ENCODE data around the gene C12orf43.

C12orf43 gene

DNA sequence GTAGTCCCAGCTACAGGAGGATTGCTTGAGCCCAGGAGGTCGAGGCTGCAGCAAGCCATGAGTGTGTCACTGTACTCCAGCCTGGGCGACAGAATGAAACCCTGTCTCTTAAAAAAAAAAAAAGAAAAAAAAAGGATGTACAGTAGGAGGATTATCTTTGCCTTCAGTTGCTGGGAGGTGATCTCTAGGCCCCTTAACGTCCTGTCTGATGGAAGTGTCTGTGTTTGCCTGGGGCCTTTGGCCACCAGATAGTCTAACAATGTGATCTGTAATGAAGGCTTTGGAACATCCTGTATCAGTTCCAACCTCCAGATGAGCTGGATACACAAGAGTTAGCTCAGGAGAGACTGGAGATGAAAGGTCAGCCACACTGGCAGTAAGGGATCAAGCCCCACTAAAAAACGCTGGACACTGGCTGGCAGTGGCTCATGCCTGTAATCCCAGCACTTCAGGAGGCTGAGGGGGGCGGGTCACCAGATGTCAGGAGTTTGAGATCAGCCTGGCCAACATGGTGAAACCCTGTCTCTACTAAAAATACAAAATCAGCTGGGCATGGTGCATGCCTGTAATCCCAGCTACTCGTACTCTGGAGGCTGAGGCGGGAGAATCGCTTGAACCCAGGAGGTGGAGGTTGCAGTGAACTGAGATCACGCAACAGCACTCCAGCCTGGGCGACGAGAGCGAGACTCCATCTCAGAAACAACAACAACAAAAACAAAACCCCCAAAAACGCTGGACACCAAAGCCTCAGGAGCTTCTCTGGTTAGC is 57.0 kb downstream of the C12orf43 start:
- no peaks in the 10 kb centered on the region for H3K27me3 ChIP-seq (ENCODE audit: control insufficient read depth, insufficient read depth, low read length)
- no peak overlapping the region for H3K4me3 ChIP-seq (ENCODE audit: low read length)
- no peak overlapping the region for H3K27ac ChIP-seq (ENCODE audit: low read depth, low read length)
- no peak overlapping the region for H3K9ac ChIP-seq (ENCODE audit: low read length)
- H3K36me3 ChIP-seq (ENCODE audit: control insufficient read depth, insufficient read depth, low read length), result no peaks in the 10 kb centered on the region
- H3K4me1 ChIP-seq (ENCODE audit: control insufficient read depth, insufficient read depth, low read length), result no peaks in the 10 kb centered on the region

DNA sequence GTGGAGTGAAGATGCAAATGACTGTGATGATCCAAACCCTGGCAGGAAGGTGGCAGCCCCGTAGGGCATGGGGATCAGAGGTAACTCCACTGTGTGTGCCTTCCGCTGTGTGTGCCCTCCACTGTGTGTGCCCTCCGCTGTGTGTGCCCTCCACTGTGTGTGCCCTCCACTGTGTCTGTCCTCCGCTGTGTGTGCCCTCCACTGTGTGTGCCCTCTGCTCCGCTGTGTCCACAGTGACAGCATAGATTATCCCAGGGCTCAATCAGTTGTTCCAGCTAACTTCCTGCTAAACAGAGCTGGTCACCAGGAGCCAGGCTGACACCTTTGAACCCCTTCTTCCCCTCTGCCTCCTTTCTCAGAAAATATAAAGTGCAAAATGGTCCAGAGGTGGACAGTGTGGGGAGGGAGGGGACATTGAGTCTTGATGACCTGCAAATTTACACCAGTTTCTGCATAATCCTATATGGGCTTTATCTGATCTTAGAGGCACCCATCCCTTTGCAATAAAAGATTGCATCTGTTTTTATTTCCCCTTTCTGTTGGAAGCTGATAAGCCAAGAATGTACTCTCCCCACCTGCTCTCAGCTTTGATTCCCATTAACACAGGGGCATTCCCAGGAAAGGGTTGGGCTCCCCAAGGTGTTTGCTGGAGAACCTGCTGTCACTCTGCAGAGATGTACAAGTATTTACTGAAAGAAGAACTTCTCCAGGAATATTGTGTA is 59.5 kb downstream of the C12orf43 start:
- Histone ChIP-seq H3K27ac (ENCODE audit: low read depth, low read length) (no peak overlapping the region), H3K36me3 (ENCODE audit: control insufficient read depth, insufficient read depth, low read length) (no peaks in the 10 kb centered on the region), H3K9ac (ENCODE audit: low read length) (no peak overlapping the region), H3K4me1 (ENCODE audit: control insufficient read depth, insufficient read depth, low read length) (no peaks in the 10 kb centered on the region), H3K4me3 (ENCODE audit: low read length) (no peak overlapping the region), H3K27me3 (ENCODE audit: control insufficient read depth, insufficient read depth, low read length) (no peaks in the 10 kb centered on the region)

DNA sequence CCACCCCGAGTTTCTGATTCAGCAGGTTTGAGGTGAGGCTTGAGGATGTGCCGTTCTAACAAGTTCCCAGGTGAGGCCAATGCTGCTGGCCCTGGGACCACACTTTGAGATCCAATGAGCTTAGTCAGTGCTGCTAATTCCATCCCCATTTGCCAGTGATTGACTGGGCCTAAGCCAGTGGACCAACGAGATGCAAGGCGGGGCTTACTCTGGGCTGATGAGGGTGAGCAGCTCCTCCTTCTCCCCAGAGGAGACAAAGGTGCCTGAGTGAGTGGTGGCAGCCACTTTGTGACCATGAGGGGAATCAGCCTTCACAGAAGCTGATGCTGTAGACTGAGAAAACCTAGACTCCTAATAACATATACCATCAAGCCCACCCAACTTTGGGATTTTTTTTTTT is 61.1 kb downstream of the C12orf43 start:
- Histone ChIP-seq H3K27me3 (ENCODE audit: control insufficient read depth, insufficient read depth, low read length) (no peaks in the 10 kb centered on the region), H3K9ac (ENCODE audit: low read length) (no peak overlapping the region), H3K27ac (ENCODE audit: low read depth, low read length) (no peak overlapping the region), H3K36me3 (ENCODE audit: control insufficient read depth, insufficient read depth, low read length) (no peaks in the 10 kb centered on the region), H3K4me3 (ENCODE audit: low read length) (no peak overlapping the region), H3K4me1 (ENCODE audit: control insufficient read depth, insufficient read depth, low read length) (no peaks in the 10 kb centered on the region)

DNA sequence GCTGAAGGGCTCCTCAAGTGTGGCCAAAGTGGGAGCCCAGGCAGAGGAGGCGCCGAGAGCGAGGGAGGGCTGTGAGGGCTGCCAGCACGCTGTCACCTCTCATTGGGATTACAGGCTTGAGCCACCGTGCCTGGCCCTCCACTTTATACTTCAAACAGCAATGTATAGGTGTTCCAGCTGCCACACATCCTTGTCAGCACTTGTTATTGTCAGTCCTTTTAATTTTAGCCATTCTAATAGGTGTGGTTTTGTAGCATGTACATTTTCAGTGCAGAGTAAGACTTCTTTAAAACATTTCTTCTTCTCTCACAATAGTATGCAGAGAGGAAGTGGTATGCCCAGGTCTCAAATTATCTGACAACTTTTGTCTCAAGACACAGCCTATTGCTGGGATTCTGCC is 65.5 kb downstream of the C12orf43 start:
- Histone ChIP-seq H3K4me3 (ENCODE audit: low read length) (no peak overlapping the region), H3K36me3 (ENCODE audit: control insufficient read depth, insufficient read depth, low read length) (no peaks in the 10 kb centered on the region), H3K27me3 (ENCODE audit: control insufficient read depth, insufficient read depth, low read length) (no peaks in the 10 kb centered on the region), H3K27ac (ENCODE audit: low read depth, low read length) (no peak overlapping the region), H3K9ac (ENCODE audit: low read length) (no peak overlapping the region), H3K4me1 (ENCODE audit: control insufficient read depth, insufficient read depth, low read length) (no peaks in the 10 kb centered on the region)
